A673 (cell line): Measurements from ENCODE around the gene CCDC80. TPM values are rescaled to one million over a fixed set of nuclear protein-coding genes. Genes with fewer than 3 reads are reported as not detected.

Experiments
- BruUV-seq: library from RNA; stranded (reverse); fragments of 400-500 nt; replicated peaks from 2 replicates; lab custom pipeline; 2021; lab: Mats Ljungman, UMichigan
- CTCF ChIA-PET: fragments of 300-600 bp; sonication (Branson Sonifier 250); formaldehyde crosslinking; loops from one replicate; lab custom pipeline; 2022; ENCODE audit warnings: antibody characterized with exemption; lab: Charles Lee
- POLR2A ChIA-PET: fragments of 300-600 bp; sonication (Branson Sonifier 250); formaldehyde crosslinking; loops from one replicate; lab custom pipeline; 2022; ENCODE audit warnings: antibody characterized with exemption; ENCODE audit not compliant: low non-redundant PET; lab: Charles Lee
- DNase-seq: peaks from one replicate; pipeline ENCODE4 v3.0.0-alpha.2; 2015; ENCODE audit warnings: low spot score
- H3K27ac ChIP-seq: fragments of 200-600 bp; sonication (generic); 2 replicates; pipeline ENCODE4 v1.5.1; 2016; ENCODE audit warnings: mixed run types, low read depth, mild to moderate bottlenecking, mixed read lengths, antibody characterized with exemption, low read length; ENCODE audit not compliant: poor library complexity, severe bottlenecking
- H3K27me3 ChIP-seq: fragments of 200-600 bp; sonication (generic); replicated peaks from 2 replicates; pipeline ENCODE4 v1.6.1; 2017; ENCODE audit warnings: mixed run types, low read depth, mild to moderate bottlenecking, mixed read lengths, antibody characterized with exemption, low read length; ENCODE audit not compliant: insufficient read depth, poor library complexity
- H3K36me3 ChIP-seq: fragments of 200-600 bp; sonication (generic); 2 replicates; pipeline ENCODE4 v1.6.1; 2016; ENCODE audit warnings: mixed run types, mild to moderate bottlenecking, mixed read lengths, antibody characterized with exemption, low read length; ENCODE audit not compliant: insufficient read depth, poor library complexity, severe bottlenecking
- H3K4me1 ChIP-seq: fragments of 200-600 bp; sonication (generic); 2 replicates; pipeline ENCODE4 v1.6.1; 2017; ENCODE audit warnings: mixed run types, mild to moderate bottlenecking, mixed read lengths, antibody characterized with exemption, low read length; ENCODE audit not compliant: insufficient read depth, poor library complexity, severe bottlenecking
- H3K4me3 ChIP-seq: fragments of 200-600 bp; sonication (generic); 2 replicates; pipeline ENCODE4 v1.5.1; 2016; ENCODE audit warnings: low read depth, mixed run types, mild to moderate bottlenecking, mixed read lengths, low read length; ENCODE audit not compliant: poor library complexity, severe bottlenecking
- H3K9me3 ChIP-seq: fragments of 200-600 bp; sonication (generic); 2 replicates; pipeline ENCODE4 v1.6.1; 2016; ENCODE audit warnings: mixed run types, low read depth, mild to moderate bottlenecking, mixed read lengths, antibody characterized with exemption, low read length; ENCODE audit not compliant: poor library complexity, severe bottlenecking
- CTCF ChIP-seq: fragments of 300-800, 200-600 bp; sonication (generic); conservative IDR thresholded peaks from 2 replicates; pipeline ENCODE4 v1.5.1; 2017; ENCODE audit warnings: low read depth, mild to moderate bottlenecking, antibody characterized with exemption, low read length, moderate library complexity, mixed read lengths
- EZH2 ChIP-seq: fragments of 200-600 bp; sonication (generic); IDR thresholded peaks from 2 replicates; pipeline ENCODE4 v1.6.1; 2017; ENCODE audit warnings: borderline replicate concordance, low read depth, mild to moderate bottlenecking, mixed read lengths, antibody characterized with exemption, low read length; ENCODE audit not compliant: poor library complexity, severe bottlenecking
- intact Hi-C: fragments of 100-400 bp; cut with micrococcal nuclease; formaldehyde crosslinking; loops from one replicate; pipeline ENCODE4 v1.10.0; 2022; ENCODE audit not compliant: unreplicated experiment
- total RNA-seq: library from RNA; stranded (reverse); gene quantifications from 2 replicates; pipeline ENCODE4 v1.2.3, GENCODE V29; 2021

The CCDC80 gene
- total RNA-seq, 1 experiment from 2014 or later = 4.7 TPM

GRCh38 chr3:112687211-112687610 lies 46.3 kb upstream of the CCDC80 start:
- Histone ChIP-seq H3K4me1 (no peaks in the 10 kb centered on the region), H3K27me3 (no peaks in the 10 kb centered on the region), H3K36me3 (no peaks in the 10 kb centered on the region), H3K4me3 (no peak overlapping the region), H3K9me3 (no peaks in the 10 kb centered on the region), H3K27ac (no peak overlapping the region)
- CTCF ChIA-PET = no interaction called here
- POLR2A ChIA-PET = no interaction called here
- TF ChIP-seq EZH2 (no peak), CTCF (no peak)
- intact Hi-C loops = no loop called here
- BruUV-seq = no TSS peak
- no peak for DNase-seq

- no peak overlapping the region for H3K4me3 ChIP-seq
- intact Hi-C loops = no loop called here
- no peaks in the 10 kb centered on the region for H3K36me3 ChIP-seq
- no peaks in the 10 kb centered on the region for H3K9me3 ChIP-seq
- no peak overlapping the region for H3K27ac ChIP-seq
- ChIA-PET POLR2A (no interaction called here), CTCF (no interaction called here)
- no TSS peak for BruUV-seq
- no peak for DNase-seq
- TF ChIP-seq EZH2 (no peak), CTCF (no peak)
- H3K27me3 ChIP-seq = no peaks in the 10 kb centered on the region
- H3K4me1 ChIP-seq = no peaks in the 10 kb centered on the region
These were observed 45.2 kb upstream of the CCDC80 start for GRCh38 chr3:112685956-112686799.

DNA sequence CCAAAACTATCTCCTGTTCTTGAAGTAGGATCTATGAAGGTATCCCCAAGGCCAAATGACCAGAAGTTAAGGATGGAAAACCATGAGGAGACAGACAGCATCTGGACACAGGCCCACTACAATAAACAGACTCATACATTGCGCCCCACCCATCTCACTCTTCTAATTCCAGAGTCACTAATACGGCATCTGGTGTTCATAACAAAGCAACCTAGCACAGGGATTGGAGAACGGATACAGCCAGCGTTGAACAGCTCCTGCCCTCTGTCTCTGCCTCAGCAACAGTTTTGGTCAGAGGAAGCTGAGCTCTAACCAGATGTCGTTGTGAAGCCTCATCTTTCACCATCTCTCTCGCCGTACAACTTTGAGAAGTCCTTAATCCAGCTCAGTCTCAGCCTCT lies 44.5 kb upstream of the CCDC80 start:
- TF ChIP-seq EZH2 (no peak), CTCF (no peak)
- Histone ChIP-seq H3K4me3 (no peak overlapping the region), H3K27me3 (no peaks in the 10 kb centered on the region), H3K9me3 (no peaks in the 10 kb centered on the region), H3K4me1 (no peaks in the 10 kb centered on the region), H3K36me3 (no peaks in the 10 kb centered on the region), H3K27ac (no peak overlapping the region)
- intact Hi-C loops = no loop called here
- ChIA-PET CTCF (no interaction called here), POLR2A (no interaction called here)
- DNase-seq = no peak
- BruUV-seq = no TSS peak
